GM21367 (cell line): ENCODE results near the gene CDKAL1.

Experiments
- ATAC-seq: cut with Tn5 transposase; IDR thresholded peaks from one replicate; pipeline ENCODE4 v1.9.1; 2021; ENCODE audit not compliant: unreplicated experiment

The CDKAL1 gene

GRCh38 chr6:20868397-20869096 is 334.3 kb downstream of the CDKAL1 start:
- no peak for ATAC-seq

GRCh38 chr6:20870021-20870420 is 335.8 kb downstream of the CDKAL1 start:
- ATAC-seq: no peak

- ATAC-seq: no peak
These were observed 336.2 kb downstream of the CDKAL1 start for GRCh38 chr6:20870493-20870892.

- ATAC-seq: no peak
These were observed 339.4 kb downstream of the CDKAL1 start for GRCh38 chr6:20873425-20874190.

- ATAC-seq: no peak
These were observed 341.2 kb downstream of the CDKAL1 start for GRCh38 chr6:20875369-20875963.

- ATAC-seq: no peak
These were observed 341.8 kb downstream of the CDKAL1 start for GRCh38 chr6:20876036-20876435.

GRCh38 chr6:20876561-20876960 is 342.3 kb downstream of the CDKAL1 start:
- no peak for ATAC-seq

GRCh38 chr6:20877008-20877937 is 343.0 kb downstream of the CDKAL1 start:
- ATAC-seq: peak; percentile 97

- no peak for ATAC-seq
These were observed 344.9 kb downstream of the CDKAL1 start for GRCh38 chr6:20879121-20879520.

GRCh38 chr6:20879526-20879925 is 345.3 kb downstream of the CDKAL1 start:
- no peak for ATAC-seq

GRCh38 chr6:20881365-20881764 is 347.1 kb downstream of the CDKAL1 start:
- ATAC-seq: no peak

- ATAC-seq: no peak
These were observed 347.8 kb downstream of the CDKAL1 start for GRCh38 chr6:20882014-20882413.

- ATAC-seq: no peak
These were observed 350.8 kb downstream of the CDKAL1 start for GRCh38 chr6:20885076-20885475.

- ATAC-seq: no peak
These were observed 356.9 kb downstream of the CDKAL1 start for GRCh38 chr6:20891161-20891560.

GRCh38 chr6:20892365-20892764 is 358.1 kb downstream of the CDKAL1 start:
- ATAC-seq: no peak

- ATAC-seq: no peak
These were observed 359.2 kb downstream of the CDKAL1 start for GRCh38 chr6:20893412-20893811.

GRCh38 chr6:20900389-20901160 is 366.3 kb downstream of the CDKAL1 start:
- ATAC-seq: peak; percentile 80

GRCh38 chr6:20905377-20905776 is 371.1 kb downstream of the CDKAL1 start:
- ATAC-seq: no peak

- no peak for ATAC-seq
These were observed 372.7 kb downstream of the CDKAL1 start for GRCh38 chr6:20906945-20907344.

GRCh38 chr6:20907486-20908071 is 373.3 kb downstream of the CDKAL1 start:
- no peak for ATAC-seq
